MM.1S (cell line): ENCODE data around the gene RALA.

Experiments used
- DNase-seq: peaks from one replicate; pipeline ENCODE4 v3.0.0-alpha.2; 2015
- H2AFZ ChIP-seq: fragments of 300-600 bp; sonication (generic); 2 replicates; pipeline ENCODE4 v1.6.0; 2016; ENCODE audit warnings: antibody characterized with exemption, low read length
- H3F3A ChIP-seq: fragments of 300-600 bp; sonication (generic); 2 replicates; pipeline ENCODE4 v1.6.1; 2016; ENCODE audit warnings: mild to moderate bottlenecking, antibody characterized with exemption, low read length, moderate library complexity, mixed read lengths; ENCODE audit not compliant: insufficient read depth
- H3K27ac ChIP-seq: fragments of 300-600 bp; sonication (generic); 2 replicates; pipeline ENCODE4 v1.5.1; 2016; ENCODE audit warnings: mild to moderate bottlenecking, low read length
- H3K27me3 ChIP-seq: fragments of 300-600 bp; sonication (generic); replicated peaks from 2 replicates; pipeline ENCODE4 v1.6.0; 2016; ENCODE audit warnings: low read length; ENCODE audit not compliant: insufficient read depth
- H3K36me3 ChIP-seq: fragments of 300-600 bp; sonication (generic); replicated peaks from 2 replicates; pipeline ENCODE4 v1.6.1; 2016; ENCODE audit warnings: mild to moderate bottlenecking, low read length, mixed read lengths; ENCODE audit not compliant: insufficient read depth
- H3K4me1 ChIP-seq: fragments of 300-600 bp; sonication (generic); 2 replicates; pipeline ENCODE4 v1.6.1; 2016; ENCODE audit warnings: low read length, mixed read lengths
- H3K4me2 ChIP-seq: fragments of 300-600 bp; sonication (generic); 2 replicates; pipeline ENCODE4 v1.6.0; 2016; ENCODE audit warnings: low read depth, low read length
- H3K4me3 ChIP-seq: fragments of 300-600 bp; sonication (generic); 2 replicates; pipeline ENCODE4 v1.5.1; 2016; ENCODE audit warnings: low read length, mixed read lengths
- H3K79me2 ChIP-seq: fragments of 300-600 bp; sonication (generic); 2 replicates; pipeline ENCODE4 v1.6.1; 2016; ENCODE audit warnings: mixed run types, low read length, mixed read lengths
- H3K9ac ChIP-seq: fragments of 300-600 bp; sonication (generic); 2 replicates; pipeline ENCODE4 v1.6.1; 2016; ENCODE audit warnings: low read length, mixed read lengths
- H3K9me2 ChIP-seq: fragments of 300-600 bp; sonication (generic); replicated peaks from 2 replicates; pipeline ENCODE4 v1.6.1; 2016; ENCODE audit warnings: mild to moderate bottlenecking, low read length, mixed read lengths; ENCODE audit not compliant: insufficient read depth
- H3K9me3 ChIP-seq: fragments of 300-600 bp; sonication (generic); replicated peaks from 2 replicates; pipeline ENCODE4 v1.6.1; 2016; ENCODE audit warnings: mild to moderate bottlenecking, low read length, mixed read lengths; ENCODE audit not compliant: insufficient read depth
- H4K20me1 ChIP-seq: fragments of 300-600 bp; sonication (generic); 2 replicates; pipeline ENCODE4 v1.6.1; 2016; ENCODE audit warnings: mild to moderate bottlenecking, low read length, moderate library complexity, mixed read lengths; ENCODE audit not compliant: insufficient read depth
- EZH2 ChIP-seq: fragments of 300-600 bp; sonication (generic); optimal IDR thresholded peaks from 2 replicates; pipeline ENCODE3; 2017; ENCODE audit warnings: low read depth, mild to moderate bottlenecking, antibody characterized with exemption, low read length, mixed read lengths
- EZH2phosphoT487 ChIP-seq: fragments of 300-600 bp; sonication (generic); IDR thresholded peaks from 2 replicates; pipeline ENCODE4 v1.6.1; 2018; ENCODE audit warnings: antibody characterized with exemption, low read length
- TF ChIP-seq, protein P1 (sequence below): fragments of 300-600 bp; sonication (generic); IDR thresholded peaks from 2 replicates; pipeline ENCODE4 v1.5.1; 2016; ENCODE audit warnings: antibody characterized with exemption, low read length, mixed read lengths

The RALA gene, protein sequence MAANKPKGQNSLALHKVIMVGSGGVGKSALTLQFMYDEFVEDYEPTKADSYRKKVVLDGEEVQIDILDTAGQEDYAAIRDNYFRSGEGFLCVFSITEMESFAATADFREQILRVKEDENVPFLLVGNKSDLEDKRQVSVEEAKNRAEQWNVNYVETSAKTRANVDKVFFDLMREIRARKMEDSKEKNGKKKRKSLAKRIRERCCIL

DNA sequence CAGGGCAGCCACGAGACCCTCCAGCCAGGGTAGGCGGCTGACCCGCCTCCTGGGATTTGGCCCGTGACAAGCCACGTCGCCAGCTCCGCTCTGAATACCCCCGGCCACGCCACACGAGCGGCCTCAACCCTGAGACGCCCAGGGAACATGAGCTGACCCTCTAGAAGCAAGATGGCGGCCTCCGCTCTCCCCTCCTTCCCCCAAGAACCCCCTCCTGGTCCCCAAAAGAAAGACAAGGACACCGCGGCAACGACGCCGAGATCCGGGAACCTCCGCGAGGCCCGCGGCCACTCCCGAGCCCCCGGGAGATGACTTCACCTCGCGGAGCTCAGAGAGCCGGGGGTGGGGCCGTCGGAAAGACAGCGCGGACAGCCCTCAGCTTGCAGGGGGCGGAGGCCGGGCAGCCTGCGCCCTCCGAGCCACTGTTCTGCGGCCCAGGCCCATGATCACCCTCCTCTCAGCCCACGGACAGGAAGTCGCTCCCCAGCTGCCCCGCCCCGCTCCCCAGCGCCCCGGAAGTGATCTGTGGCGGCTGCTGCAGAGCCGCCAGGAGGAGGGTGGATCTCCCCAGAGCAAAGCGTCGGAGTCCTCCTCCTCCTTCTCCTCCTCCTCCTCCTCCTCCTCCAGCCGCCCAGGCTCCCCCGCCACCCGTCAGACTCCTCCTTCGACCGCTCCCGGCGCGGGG is at the start of gene RALA:
TSS of gene RALA (plus strand) at position 526 of the 685 bp plus-strand sequence. CDS start 63,096 bp downstream, outside the sequence.
- Histone ChIP-seq H3K4me1 (peaks cover 15% of the 10 kb centered on the region), H3K36me3 (no peaks in the 10 kb centered on the region), H3K27ac (peak within 1 kb of the TSS; percentile 69; the same call in 1 of the 2 replicates), H3F3A (peaks cover 7% of the 10 kb centered on the region; the same call in 1 of the 2 replicates), H4K20me1 (no peaks in the 10 kb centered on the region), H3K79me2 (peaks cover 53% of the 10 kb centered on the region), H2AFZ (peak within 1 kb of the TSS; percentile 96), H3K4me2 (peak within 1 kb of the TSS; percentile 93), H3K9me3 (no peaks in the 10 kb centered on the region), H3K9me2 (no peaks in the 10 kb centered on the region), H3K27me3 (no peaks in the 10 kb centered on the region), H3K9ac (peak within 1 kb of the TSS; percentile 95), H3K4me3 (peak within 1 kb of the TSS; percentile 92)
- DNase-seq: peak; percentile 88
- TF ChIP-seq, protein P1, sequence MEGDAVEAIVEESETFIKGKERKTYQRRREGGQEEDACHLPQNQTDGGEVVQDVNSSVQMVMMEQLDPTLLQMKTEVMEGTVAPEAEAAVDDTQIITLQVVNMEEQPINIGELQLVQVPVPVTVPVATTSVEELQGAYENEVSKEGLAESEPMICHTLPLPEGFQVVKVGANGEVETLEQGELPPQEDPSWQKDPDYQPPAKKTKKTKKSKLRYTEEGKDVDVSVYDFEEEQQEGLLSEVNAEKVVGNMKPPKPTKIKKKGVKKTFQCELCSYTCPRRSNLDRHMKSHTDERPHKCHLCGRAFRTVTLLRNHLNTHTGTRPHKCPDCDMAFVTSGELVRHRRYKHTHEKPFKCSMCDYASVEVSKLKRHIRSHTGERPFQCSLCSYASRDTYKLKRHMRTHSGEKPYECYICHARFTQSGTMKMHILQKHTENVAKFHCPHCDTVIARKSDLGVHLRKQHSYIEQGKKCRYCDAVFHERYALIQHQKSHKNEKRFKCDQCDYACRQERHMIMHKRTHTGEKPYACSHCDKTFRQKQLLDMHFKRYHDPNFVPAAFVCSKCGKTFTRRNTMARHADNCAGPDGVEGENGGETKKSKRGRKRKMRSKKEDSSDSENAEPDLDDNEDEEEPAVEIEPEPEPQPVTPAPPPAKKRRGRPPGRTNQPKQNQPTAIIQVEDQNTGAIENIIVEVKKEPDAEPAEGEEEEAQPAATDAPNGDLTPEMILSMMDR: no peak
- TF ChIP-seq EZH2 (no peak), EZH2phosphoT487 (no peak)

DNA sequence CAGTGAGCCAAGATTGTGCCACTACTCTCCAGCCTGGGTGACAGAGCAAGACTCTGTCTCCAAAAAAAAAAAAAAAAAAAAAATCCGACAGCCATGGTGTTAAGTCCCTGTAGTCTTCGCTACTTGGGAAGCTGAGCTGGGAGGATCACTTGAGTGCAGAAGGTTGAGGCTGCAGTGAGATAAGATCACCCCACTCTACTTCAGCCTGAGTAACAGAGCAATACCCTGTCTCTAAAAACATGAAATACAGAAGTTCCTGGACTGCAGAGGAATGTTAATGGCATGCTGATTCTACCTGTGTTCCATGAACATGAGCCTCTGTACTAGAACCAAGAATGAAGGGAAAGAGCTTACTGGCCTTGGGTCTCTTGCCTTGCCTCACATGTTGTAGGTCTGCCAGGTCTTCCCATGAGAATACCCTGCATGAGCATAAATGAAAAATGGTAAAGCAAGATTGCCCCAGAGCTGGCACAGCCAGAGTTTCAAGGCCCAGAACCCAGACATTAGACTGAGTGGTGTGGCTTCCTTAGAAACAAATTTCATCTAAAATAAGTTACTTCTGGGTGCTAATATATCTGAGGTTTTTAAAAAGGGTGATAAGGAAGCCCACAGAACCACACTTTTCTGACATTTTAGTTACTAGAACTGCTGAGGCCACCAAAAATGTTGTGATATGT is 48.6 kb upstream of the RALA start:
- Histone ChIP-seq H3K79me2 (no peaks in the 10 kb centered on the region), H3K27ac (no peak overlapping the region), H3K27me3 (no peaks in the 10 kb centered on the region), H3K9me3 (no peaks in the 10 kb centered on the region), H3K4me3 (no peak overlapping the region), H2AFZ (no peak overlapping the region), H3K9me2 (no peaks in the 10 kb centered on the region), H4K20me1 (no peaks in the 10 kb centered on the region), H3F3A (no peaks in the 10 kb centered on the region), H3K4me2 (no peak overlapping the region), H3K36me3 (no peaks in the 10 kb centered on the region), H3K4me1 (no peaks in the 10 kb centered on the region), H3K9ac (no peak overlapping the region)
- no peak for DNase-seq
- TF ChIP-seq, protein P1: no peak
- TF ChIP-seq EZH2phosphoT487 (no peak), EZH2 (no peak)

DNA sequence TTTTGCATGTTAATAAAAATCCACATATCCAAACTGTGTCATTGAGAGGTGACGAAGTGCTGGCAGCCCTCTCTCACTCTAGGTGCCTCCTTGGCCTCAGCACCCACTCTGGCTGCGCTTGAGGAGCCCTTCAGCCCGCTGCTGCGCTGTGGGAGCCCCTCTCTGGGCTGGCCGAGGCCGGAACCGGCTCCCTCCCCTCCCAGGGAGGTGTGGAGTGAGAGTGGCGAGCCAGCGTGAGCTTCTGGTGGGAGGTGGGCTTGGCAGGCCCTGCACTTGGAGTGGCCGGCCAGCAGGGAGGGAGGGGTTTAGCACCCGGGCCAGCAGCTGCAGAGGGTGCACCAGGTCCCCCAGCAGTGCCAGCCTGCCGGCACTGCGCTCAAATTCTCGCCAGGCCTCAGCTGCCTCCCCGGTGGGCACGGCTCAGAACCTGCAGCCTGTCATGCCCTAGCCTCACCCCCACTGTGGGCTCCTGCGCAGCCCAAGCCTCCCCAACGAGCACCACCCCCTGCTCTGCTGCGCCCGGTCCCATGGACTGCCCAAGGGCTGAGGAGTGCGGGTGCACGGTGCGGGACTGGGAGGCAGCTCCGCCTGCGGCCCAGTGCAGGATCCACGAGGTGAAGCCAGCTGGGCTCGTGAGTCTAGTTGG is 46.0 kb upstream of the RALA start:
- Histone ChIP-seq H3K9me3 (no peaks in the 10 kb centered on the region), H3K9ac (no peak overlapping the region), H3F3A (no peaks in the 10 kb centered on the region), H3K9me2 (no peaks in the 10 kb centered on the region), H3K4me2 (no peak overlapping the region), H3K36me3 (no peaks in the 10 kb centered on the region), H3K4me1 (peaks cover 6% of the 10 kb centered on the region; the same call in 1 of the 2 replicates), H3K79me2 (no peaks in the 10 kb centered on the region), H4K20me1 (no peaks in the 10 kb centered on the region), H3K4me3 (no peak overlapping the region), H3K27ac (no peak overlapping the region), H3K27me3 (no peaks in the 10 kb centered on the region), H2AFZ (no peak overlapping the region)
- no peak for DNase-seq
- TF ChIP-seq, protein P1: no peak
- TF ChIP-seq EZH2 (no peak), EZH2phosphoT487 (no peak)
